CD4-positive, alpha-beta T cell treated with Interleukin-10 for 1 hour (primary cell): ENCODE measurements around the gene GSTA4.
"Not testable (repeated sequence)": the region's sequence is repeated elsewhere in the genome, so short reads cannot be mapped to it uniquely, and the experiment has no call there.

ENCODE experiments used
- DNase-seq: peaks from one replicate; pipeline ENCODE4 v3.0.0-alpha.2; 2020

GSTA4 gene

DNA sequence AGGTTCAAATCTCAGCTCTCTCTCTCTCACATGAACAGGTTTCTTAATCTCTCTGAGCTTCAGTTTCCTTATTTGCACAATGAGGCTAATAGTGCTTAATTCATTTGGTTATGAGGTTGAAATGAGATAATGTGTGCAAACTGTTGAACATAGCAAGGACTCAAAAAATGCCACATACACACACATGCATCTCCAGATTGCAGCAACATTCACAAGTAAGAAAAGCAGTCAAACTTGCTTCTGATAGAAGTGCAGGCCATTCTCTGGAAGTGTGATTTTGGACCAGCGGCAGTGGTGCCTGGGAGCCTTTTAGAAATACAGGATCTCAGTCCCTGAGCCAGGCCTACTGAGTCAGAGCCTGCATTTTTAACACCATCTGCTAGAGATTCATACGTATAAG, 25.7 kb downstream of the GSTA4 start:
- DNase-seq: no peak

DNA sequence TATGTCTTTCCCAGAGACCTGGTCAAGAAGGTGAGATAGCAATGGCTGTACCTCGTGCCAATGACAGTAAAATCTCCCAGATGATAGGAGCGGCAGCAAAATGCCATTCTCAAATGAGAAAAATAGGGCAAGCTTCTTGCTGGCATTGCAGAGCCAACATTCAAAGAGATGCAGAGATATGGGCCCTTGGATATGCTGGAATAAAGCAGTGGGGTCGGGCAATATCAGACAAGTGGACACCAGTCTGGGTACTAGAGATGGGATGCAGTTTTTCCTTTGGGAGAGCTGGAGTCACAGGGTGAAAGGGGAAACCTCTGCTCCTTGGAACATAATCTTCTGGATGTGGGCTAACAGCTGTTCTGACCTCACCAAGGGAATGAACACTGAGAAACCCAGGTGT, 29.0 kb downstream of the GSTA4 start:
- no peak for DNase-seq

DNA sequence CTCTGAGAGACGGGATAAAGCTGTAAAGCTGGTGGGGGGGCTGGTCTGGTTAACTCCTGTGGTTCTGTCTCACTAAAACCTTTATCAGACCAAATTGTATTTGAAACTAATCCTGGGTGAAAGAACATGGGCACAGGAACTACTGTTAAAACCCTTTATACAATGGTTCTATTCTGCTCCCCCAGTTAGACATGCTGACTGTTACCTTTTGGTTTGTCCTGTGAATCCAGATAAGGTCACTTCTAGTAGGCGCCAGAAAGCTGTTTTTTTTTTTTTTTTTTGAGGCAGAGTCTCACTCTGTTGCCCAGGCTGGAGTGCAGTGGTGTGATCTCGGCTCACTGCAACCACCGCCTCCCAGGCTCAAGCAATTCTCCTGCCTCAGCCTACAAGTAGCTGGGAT, 29.7 kb downstream of the GSTA4 start:
- DNase-seq: no peak

DNA sequence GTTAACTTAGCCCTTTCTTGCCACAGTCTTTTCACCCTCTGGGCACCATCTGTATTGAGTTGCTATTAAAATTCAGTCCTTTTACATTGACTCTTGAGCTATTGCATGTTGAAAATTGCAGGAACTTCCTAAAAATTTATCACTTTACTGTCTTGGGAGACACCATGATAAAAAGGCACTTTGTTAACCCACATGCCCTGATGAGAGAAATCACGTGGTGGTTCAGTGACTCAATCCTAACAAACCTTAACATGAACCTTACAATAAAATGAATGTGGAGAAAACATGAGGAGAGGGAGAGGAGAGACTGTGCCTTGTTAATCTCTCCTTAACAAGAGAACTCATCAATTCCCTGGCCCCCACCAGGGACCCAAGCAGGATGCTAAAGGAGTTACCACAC, 30.8 kb downstream of the GSTA4 start:
- no peak for DNase-seq

DNA sequence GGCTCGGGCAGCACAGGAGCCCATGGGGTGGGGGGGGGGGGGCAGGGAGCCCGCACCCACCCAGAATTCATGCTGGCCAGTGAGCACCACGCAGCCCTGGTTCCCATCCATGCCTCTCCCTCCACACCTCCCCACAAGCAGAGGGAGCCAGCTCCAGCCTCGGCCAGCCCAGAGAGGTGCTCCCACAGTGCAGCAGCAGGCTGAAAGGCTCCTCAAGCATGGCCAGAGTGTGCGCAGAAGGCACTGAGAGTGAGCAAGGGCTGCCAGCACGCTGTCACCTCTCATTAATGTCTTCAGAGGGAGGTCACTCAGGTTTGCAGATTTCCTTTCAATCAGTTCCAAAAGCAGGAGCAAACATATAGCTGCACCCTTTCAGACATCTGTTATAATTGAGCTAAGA, 32.4 kb downstream of the GSTA4 start:
- DNase-seq: no peak

DNA sequence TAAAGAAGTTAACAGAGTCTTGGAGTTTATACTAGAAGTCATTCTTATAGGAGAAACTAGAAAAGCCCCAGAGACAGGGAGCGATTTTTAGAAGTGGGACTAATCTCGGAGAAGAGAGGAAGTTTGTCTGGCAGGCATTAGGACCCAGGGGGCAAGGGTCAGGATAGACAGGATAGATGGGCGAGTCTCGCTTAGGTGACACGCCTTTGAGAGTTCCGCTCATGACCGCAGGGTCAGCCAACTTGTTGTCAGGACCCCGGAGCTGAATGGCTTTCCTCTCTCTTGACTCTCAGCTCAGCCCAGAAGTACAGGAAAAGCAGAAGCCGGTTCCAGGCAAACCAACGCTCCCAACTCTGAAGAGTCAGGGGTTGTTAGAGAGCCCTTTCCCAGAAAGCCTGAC, 34.1 kb downstream of the GSTA4 start:
- not testable (repeated sequence) for DNase-seq

DNA sequence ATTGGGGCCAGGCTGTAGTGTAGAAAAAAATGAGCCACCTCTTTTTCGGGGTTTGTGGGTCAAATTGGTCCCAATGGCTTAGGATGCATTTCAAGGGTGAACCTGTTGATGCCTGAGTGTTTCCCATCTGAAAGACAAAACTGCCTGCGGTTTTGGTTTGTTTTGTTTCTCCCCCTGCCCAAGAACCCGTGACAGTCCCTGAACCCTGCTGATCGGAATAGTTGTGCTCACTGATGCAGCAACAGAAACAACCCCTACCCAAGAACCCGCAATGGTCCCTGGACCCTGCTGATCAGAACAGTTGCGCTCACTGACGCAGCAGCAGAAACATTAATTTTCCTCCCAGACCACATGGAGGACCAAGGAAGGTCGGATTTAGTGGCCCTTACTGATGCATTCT, 34.9 kb downstream of the GSTA4 start:
- DNase-seq: not testable (repeated sequence)

DNA sequence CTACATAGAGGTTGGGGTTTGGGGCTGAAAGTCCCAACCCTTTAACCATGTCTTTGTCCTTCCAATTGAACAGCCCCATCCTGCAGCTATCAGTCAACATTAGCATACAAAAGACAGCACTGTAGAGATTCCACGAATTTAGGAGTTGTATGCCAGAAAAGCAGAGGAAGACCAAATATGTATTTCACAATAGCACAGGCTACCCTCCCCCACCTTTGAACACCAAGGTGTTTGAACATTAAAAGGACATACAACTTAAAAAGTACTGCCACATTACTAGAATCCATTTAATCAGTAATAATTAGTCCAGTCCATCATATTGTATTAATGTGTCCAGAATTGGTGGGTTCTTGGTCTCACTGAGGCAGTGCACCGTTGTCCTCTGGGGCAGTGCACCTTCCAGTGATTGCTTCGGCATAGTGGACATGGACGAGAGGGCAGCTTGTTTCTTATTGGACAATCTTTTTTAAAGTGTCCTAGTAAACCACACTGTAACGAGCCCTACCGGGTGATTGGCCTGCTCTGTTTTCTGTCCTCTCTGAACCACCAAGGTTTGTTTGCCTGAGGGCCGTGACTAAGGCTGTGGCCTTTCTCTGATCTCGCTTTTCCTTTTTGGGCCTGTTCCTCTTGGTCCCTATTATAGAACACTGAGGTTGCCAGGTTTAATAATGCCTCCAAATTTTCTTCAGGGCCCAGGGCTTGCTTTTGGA, 36.4 kb downstream of the GSTA4 start:
- no peak for DNase-seq

DNA sequence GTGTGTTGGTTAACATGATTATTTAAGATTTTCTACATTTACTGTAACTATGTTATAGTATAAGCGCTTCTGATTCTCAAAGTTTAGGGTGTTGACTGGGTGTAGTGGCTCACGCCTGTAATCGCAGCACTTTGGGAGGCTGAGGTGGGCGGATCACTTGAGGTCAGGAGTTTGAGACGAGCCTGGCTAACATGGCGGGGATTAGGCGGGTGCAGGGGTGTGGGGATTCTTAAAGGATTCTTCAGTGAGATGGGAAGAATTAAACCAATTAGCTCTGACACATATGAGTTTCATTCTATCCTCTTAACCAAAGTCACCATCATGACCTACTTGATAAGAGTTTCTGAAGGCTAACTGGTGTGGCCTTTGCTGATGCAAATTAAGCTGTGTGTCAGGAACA, 39.2 kb downstream of the GSTA4 start:
- DNase-seq: no peak

DNA sequence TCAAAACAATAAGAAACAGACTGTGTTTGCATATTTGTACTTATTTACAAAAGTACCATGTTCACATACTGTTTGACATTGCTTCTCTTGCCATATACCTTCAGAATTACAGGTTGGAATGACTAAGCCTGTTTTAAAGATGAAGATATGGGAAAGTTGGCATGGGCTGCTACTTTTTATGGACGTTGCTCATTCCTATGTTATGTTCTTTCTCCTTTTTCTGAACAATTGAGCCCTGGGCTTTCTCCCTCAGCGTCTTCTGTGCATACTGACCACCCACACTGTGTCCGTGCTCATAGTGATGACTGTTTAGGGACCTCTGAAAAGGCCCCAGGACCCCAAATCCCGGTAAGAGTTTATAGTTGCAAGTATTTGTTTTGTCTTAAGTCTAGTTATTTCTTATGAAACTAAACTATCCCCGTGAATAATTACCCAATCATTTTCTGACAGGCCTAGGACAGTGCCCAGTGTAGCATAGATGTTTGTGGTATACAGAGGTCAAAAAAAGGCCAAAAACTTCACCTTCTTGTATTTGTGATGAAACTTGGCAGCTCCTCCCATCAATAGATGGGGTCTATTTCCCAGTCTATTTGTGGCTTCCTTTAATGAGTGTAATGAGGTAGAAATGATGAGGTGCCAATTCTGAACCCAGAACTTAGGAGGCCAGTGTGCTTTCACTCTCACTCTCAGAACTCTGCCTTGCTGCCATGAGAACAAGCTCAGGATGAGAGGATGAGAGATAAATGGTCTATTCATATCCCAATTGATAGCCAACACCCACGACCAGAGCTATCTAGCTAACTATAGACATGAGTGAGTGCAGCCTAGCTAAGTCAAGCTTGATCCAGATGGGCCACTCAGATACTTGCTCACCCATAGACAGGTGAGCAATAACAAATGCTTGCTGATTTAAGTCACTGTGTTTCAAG, 40.9 kb downstream of the GSTA4 start:
- no peak for DNase-seq

DNA sequence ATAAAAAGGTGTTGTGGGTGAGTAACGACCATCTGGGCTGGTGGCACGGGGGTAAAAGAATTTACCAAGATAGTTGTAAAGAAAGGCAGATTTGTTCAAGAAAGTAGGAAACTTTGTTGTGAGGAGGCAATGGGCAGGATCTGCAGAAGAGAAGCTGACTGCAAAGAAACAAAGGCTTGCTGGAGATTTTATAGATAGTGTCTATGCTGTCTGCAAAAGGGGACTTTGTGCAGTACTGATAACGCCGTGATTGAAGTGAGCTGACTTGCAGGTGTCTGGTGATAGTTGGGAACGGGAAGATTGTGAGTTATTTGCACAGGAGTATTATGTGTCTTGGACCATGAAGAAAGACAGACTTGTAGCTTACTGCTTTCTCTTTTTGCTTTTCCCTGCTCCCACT, 48.8 kb downstream of the GSTA4 start:
- no peak for DNase-seq

DNA sequence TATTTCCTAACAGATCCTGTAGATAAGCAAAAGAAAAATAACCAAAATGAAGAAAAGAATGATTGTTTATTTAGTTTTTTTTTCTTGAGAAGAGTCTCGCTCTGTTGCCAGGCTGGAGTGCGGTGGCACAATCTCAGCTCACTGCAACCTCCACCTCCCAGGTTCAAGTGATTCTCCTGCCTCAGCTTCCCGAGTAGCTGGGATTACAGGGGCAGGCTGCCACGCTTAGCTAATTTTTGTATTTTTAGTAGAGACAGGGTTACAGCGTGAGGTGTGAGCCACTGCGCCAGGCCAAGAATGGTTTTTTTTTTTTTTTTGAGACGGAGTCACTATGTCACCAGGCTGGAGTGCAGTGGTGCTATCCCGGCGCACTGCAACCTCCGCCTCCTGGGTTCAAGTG, 52.3 kb downstream of the GSTA4 start:
- DNase-seq: not testable (repeated sequence)

DNA sequence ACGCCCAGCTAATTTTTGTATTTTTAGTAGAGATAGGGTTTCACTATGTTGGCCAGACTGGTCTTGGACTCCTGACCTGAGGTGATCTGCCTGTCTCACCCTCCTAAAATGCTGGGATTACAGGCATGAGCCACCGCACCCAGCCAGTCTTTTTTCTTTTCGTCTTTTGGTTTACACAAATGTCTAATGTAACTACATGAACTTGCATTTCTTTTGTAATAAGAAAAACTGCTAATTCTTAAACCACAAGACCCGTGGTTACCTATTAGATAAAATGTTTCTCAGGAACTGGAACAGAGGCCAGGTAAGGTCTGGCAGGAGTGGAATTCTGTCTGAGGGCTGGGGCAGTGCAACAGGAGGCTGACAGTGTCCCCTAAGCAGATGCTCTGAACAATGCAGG, 52.9 kb downstream of the GSTA4 start:
- DNase-seq: no peak

DNA sequence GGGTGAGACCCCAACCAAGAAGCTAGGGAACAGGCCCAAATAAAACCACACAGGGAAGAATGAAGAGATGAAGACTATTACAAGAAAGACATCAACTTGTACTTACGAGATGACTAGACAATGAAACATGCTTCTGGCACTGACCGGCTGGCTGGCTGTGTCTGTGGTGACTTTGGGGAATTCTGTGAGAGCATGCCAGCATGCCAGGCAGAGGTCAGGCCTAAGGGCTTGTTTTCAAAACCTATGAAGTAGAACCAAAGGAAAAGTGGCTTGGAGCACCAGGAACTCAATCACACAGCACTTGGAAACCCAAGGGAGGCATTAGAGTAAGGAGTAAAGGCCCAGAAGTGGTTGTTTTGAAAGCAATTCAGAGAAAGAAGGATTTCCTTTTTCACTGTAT, 57.2 kb downstream of the GSTA4 start:
- DNase-seq: no peak

DNA sequence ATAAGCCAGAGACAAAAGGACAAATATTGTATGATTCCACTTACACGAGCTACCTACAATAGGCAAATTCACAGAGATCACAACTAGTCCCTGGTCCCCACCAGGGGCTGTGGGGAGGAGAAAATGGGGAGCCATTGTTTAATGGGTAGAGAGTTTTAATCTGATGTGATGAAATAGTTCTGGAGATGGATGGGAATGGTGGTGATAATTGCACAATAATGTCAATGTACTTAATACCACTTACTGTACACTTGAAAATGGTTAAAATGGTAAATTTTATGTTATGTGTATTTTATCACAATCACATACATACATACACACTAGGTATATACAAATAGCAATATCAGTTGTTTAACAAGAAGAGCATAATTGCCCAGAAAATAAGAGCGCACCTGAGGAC, 61.3 kb downstream of the GSTA4 start:
- no peak for DNase-seq

DNA sequence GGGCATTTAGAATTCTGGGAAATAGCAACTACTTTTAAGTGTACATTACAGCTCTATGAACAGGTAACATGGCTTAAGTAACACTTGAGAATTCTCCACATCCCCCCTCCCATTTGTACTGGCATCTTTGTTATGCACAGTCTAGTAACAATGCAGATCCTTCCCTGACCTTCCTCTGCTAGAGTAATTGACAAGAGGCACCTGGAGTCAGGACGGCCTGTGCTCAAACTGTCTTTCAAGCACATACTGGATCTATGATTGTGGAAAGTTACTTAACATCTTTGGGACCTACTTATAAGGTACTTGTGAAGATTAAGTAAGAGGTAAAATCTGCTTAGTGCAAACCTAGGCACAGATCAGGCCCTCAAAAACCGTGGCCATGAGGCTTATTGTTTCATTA, 63.7 kb downstream of the GSTA4 start:
- DNase-seq: no peak

DNA sequence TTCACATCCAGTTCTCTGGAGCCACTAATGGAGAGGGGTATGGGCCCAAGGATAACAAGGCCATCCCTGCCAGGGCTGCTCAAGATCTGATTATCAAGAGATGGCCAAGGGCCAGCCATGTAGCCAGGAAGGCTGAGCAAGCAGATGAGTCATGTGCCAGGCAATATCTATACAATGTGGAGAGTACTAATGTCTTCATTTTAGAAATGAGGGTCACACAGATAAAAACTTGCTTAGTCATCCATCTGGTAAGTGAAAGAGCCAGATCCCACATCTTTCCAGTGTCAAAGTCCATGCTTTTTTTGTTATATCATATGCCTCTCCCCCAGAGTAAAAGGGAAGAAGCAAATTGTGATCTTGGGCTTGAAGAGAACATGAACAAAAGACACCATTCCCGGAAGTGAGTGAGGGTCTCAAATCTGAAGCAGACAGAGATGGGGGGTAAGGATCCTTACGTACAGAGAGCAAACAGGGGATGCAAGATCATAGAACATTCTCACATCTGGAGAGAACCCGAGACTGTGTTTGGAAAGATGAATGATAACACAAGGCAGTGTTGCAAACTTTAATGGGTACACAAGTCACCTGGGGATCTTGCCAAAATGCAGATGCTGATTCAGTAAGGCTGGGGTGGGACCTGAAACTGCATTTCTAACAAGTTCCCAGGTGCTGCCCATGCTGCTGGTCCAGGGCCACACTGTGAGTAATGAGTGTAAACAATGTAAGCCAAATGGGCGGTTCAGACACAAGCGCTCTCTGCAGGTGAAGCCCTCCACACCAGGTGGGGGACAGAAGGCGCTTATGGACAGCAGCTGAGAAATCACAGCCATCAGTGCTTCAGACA, 65.5 kb downstream of the GSTA4 start:
- DNase-seq: no peak
